GM19452 (cell line): ENCODE measurements around the gene CHI3L2.

ENCODE experiments used
- ATAC-seq: cut with Tn5 transposase; IDR thresholded peaks from one replicate; pipeline ENCODE4 v1.9.1; 2021; ENCODE audit not compliant: unreplicated experiment

CHI3L2 gene

DNA sequence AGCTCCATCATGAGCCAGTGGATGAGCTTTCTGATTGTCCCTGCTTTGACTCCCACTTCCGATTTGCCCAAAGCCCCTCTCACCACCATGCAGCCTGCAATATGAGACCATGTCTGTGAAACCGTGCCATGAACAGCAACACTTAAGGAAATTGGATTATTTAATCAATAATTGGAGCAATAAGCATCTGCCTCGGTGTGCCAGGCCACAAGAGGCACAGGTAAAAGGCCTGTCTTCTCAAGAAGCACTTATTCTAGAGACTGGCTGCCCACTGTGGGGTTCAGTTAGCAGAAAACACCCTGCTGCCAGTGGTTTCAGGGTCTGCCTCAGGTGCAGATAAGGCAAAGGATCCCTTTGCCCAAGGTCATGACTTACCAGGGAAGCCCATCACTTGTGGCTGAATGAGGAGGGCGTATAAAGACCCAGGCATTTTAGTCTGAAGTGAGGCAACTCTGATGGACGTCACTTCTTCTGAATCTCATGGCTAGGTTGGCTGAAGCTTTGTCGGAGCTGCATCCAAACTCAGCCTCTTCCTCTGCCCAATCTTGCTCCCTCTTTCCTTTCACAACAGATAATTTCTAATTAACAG lies 7.1 kb upstream of the CHI3L2 start:
- ATAC-seq = no peak

DNA sequence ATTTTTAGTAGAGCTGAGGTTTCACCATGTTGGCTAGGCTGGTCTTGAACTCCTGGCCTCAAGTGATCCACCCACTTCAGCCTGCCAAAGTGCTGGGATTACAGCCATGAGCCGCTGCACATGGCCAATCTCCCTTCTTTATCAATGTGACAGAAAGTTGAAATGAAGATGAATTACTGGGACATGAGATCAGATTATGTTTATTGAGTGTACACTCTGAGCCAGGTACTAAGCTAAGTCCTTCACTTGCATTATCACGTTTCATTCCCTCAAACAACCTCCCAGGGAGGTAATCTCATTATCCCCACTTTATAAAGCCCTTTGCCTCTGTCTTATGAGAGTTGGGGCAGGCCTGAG lies 6.3 kb upstream of the CHI3L2 start:
- no peak for ATAC-seq

DNA sequence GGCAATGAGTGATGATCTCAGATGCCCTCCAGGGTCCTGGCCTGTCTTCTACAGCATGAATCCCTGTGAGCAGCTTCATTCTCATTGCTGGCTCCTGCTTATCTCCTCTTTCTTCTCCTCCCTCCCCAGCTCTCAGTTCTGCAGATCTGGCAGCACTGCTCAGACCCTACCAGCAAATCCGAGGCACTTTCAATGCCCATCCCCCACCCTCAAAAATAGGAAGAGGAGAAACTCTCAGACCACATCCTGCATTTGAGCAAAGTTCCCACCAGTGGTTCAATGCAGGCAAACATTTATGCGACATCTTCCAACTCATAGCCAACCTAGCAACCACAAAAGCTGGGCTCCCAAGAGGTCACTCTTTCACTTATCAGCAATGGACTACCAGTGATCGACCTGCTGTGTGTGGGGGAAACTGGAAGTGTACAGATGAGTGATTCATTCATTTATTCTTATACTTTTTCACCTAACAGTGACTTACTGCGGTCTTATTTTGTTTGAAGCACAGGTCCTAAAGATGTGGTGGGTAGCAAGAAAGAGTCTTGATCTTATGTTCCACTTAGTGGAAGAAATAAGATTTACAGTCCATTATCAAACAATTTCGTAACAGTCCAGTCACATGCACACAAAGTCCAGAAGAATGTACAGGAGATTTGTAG lies 5.8 kb upstream of the CHI3L2 start:
- ATAC-seq = peak; percentile 69

DNA sequence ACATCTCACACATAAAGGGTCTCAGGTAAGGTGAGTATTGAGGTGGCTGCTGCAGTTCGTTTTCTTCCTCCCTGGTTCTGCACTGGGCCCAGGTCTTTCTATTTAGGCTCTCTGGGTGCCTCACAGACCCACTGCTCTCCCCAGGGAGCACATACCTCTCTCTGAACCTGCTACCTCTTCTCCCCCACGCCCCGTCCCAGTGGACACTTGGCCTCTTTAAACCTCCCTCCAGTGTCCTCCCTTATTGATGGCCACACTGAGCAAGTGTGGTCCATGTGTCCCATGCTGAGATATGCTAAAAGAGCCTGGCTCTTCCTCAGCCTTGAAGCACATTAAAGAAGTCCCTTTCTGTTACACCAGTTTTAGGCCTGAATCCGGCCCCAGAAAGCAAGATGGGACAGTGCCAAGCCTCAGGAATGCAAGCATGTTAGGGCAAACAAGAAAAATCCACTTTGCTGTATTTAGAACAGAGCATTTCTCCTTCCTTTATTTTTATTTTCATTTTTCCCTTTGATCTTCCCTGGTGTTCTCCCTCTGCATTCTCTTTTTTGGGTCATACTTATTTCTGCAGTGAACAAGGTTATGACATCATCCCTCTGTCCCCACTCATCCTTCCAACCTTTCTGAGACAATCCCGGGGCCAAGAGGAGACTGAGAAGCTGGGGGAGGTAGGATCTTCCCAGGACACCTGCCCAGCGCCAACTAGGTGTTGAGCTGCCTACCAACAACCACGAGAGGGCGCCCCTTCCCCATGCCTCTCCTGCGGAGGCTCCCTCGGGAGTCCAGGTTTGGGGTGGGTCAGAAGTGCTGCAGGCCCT lies 5.0 kb upstream of the CHI3L2 start:
- peak; percentile 7 for ATAC-seq

DNA sequence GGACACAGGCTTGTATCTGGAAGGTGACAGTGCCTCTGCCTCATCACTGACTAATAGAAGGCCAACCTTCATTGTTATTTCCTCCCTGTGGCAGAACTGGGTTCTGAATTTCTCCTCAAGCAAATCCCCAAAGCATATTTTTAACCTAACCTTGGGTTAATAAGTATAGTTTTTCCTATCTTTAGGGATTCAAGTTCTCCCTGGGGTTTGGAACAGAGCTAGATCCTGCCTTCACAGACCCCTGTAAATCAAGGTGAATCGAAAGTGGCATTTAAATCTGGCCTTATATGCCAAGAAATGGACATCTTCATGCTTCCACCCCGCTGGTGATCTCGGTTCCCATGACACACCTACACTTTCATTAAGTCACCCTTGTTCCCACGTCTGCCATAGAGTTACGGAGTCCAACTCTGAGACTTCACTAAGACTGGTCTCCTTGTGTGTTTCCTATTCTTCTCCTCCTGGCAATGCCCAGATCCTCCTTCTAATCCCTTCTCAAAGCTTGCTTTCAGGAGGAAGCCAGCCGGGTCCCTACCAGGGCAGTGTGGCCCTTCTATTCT lies 4.3 kb upstream of the CHI3L2 start:
- ATAC-seq = no peak

DNA sequence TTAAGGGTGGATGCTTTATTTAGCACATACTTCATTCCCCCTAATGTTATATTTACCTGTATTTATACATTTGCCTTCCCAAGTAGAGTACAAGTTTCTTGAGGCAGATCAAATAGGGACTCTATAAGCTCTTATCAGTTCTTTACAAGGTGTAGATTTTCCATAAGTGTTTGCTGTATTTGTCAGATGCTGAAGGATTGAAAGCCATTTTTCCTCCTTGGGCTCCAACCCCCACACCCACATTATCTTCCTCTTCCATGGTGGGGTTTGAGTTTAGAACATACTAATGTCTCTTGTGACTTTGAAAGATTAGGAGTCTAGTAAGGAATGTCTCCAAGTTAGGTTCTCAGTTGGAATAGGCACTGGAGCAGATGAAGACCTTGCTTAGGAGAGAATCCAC lies 2.4 kb upstream of the CHI3L2 start:
- no peak for ATAC-seq

DNA sequence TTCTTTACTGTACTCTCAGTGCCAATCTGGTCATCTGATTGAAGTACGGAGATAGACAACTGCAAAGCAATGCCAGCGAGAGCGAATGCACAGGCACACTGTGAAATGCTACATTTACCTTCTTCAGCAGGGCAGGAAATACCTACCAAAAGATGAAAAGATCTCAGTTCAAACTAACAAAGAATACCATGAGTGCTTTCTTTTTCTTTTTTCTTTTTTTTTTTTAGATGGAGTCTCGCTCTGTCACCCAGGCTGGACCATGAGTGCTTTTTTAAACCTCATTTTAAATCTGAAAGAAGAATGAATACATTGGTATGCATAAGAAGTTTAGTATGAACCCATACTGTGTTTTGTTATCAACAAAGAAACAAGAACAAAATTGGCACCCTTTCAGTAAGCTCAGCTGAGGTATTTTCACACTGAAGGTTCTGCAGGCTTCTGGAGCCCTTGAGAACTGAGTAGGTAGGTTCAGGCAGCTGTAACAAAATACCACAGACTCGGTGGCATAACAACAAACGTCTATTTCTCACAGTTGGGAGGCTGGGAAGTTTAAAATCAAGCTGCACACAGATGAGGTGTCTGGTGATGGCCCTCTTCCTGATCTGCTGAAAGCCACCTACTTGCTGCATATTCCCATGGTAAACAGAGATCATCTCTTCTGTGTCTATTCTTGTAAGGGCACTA lies 1.7 kb upstream of the CHI3L2 start:
- ATAC-seq = no peak

DNA sequence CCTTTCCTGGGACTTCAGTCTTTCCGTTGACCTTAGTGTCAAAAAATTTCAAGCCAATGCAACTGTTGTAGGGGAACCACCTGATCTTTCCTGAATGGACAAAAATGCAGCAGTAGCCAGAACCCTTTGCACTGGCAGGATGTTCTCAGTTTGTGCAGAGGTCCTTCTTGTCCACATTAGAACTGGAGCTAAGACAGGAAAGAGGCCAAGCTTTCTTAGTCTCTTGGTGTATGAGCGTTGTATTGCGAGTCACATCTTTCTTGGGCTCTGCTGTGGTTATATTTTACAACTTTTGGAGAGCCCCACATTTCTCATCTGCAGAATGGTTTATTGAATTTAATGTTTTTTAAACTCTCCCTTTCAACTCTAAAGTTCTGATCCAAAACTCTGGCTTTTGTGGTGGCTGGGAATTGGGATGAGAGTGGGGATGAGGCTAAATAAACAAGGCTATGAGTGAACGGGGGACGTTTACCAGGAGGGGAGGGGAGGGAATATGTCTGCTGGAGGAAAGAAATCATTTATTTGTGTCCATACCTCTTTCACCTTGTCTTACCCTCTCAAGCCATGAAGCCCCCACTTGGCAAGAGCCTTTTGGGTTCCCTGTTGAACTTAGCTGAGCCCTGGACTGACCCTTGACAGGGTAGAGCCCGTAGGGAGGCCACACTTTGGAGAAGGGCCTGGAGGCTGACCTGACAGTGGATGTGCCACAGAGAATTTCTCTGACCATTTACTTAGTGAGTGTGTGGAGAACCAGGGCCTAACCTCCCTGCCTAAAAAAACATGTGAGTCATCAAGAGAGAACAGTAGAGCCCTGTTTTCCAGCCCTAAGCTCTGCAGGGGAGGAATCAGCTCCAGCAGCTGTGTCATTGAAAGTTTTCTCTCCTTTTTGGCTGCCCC lies 586 bp downstream of the CHI3L2 start:
- no peak for ATAC-seq

DNA sequence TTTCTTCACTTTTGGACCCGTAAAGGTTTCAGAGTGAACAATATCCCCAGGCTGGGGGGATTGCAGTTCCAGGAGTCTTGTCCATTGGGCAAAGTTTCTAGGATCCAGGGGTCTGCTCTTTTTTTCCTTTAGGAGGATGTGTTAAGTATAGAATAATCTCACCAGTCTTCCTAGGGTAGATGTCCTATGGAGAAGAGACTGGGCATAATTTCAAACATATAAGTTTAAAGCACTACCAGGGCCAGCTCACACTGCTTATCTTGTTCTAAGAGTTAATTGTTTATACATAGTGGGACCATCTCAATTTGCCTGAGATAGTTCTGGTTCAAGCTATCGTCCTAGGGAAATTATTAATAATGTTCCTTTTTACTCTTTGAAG lies 1.2 kb downstream of the CHI3L2 start:
- ATAC-seq = no peak

DNA sequence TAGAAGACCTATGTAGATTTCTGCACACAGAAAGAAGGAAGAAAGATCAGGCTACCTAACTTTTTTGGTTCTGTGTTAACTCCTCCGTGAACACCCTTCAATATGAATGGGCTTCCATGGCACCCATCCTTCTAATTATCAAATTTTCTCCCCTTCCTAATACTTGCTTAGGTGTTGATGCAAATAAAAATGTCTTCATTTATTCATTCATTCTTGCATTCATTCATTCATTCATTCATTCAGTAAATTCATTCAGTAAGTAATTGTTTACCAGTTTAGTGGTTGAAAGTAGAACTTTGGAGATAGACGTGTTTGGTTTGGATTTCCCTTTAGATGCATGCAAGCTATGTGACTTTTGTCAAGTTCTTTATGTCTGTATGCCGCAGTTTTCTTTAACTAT lies 4.6 kb downstream of the CHI3L2 start:
- no peak for ATAC-seq

DNA sequence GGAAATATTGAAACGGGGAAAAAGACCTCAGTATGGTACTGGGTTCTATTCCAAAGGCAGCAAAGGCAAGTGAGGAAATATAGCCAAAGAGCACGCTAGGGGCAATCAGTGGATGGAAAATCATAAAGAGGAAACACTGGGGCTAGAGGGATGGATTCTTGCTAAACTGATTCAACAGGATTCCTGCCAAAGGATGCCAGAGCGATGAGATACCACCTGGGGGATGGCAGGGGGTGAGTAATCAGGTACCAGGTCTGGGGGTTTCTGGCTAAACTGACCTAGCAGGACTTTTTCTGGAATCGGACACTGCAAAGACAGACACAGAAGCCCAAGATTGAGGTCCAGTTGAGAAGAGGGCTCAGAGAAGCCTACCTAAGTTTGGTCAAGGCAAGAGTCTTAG lies 6.7 kb downstream of the CHI3L2 start:
- ATAC-seq = no peak

DNA sequence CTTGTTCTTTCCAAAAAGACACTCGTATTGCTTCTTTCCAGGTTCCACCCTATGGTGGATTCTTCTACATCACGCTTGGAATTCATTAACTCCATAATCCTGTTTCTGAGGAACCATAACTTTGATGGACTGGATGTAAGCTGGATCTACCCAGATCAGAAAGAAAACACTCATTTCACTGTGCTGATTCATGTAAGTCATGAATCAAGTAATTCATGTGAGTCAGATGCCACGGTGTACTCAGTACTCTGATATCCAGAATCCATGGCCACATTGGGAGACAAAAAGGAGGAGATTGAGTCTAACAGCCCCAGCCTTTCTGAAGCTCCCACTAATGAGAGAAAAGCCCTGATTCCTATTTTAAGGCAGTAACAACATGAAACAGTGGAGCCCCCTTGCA lies 7.4 kb downstream of the CHI3L2 start:
- ATAC-seq = no peak

DNA sequence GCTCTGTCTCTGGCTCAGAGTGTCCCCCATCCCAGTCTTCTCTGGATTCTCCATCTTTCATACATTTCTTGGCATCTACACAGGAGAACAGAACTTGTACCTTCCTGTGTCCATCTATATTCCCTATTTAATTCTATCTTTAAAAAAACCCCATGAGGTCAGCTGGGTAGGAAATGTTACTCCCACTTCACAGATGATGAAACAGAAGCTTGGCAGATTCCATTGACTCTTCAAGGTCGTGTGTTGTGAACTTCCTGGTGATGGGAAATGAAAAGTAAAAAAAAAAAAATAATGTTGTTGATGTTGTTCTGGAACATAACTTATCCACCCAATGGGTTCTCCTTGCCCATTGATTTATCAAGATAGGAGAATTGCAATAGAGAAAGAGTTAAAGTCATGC lies 8.9 kb downstream of the CHI3L2 start:
- no peak for ATAC-seq

DNA sequence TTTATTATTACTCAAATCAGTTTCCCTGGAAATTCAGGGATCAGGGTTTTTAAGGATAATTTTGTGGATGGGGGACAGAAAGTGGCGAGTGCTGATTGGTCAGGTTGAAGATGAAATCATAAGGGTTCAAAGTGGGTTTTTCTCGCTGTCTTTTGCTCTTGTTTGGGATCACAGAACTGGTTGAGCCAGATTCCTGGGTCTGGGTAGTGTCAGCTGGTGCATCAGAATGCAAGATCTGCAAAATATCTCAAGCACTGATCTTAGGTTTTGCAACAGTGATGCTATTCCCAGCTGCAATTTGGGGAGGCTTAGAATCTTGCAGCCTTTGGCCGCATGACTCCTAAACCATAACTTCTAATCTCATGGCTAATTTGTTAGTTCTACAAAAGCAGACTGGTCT lies 9.3 kb downstream of the CHI3L2 start:
- ATAC-seq = no peak

DNA sequence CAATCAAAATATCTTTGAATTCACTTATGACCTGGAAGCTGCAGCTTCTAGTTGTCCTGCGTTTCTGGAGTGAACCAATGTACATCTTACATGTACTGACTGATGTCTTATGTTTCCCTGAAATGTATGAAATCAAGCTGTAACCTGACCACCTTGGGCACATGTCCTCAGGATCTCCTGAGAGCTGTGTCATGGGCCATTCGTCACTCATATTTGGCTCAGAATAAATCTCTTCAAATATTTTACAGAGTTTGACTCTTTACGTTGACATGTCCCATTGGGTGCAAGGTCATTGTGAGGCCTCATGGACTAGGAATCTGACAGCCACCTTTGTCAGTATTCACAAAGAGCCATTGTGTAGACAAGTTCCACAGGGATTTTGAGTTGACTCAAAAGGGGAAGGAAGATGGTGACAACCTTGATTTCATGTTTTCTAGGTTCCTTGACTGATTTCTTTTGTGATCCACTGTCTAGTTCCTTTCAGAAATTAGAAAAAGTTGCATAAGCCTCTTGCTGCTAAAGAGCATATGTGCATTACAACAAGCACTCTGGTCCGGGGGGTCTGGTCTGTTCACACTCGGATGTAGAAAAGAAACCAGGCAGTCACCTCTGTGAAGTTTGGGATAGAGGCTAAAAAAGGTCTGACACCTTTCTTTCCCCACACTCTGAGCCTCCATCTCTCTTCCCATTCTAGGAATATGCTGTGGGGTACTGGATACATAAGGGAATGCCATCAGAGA lies 10.7 kb downstream of the CHI3L2 start:
- ATAC-seq = no peak

DNA sequence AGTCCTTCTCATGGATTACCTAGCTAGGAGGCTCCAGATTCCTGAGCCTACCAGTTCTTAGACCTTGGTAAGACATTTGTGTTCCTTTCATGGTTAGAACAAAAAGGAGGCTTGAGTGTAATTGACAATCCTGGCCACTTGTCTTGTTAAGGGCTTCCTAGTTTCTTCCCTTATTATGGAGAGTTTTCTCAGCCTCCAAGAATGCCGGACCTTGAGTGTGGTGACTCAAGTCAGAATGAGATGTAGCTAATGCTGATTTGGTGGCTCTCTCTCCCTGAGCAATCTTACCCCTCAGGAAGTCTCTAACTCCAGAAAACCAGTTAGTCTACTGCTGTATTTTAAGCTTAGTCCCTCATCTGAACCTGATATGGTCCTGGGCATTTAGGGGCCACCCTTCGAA lies 14.3 kb downstream of the CHI3L2 start:
- no peak for ATAC-seq

DNA sequence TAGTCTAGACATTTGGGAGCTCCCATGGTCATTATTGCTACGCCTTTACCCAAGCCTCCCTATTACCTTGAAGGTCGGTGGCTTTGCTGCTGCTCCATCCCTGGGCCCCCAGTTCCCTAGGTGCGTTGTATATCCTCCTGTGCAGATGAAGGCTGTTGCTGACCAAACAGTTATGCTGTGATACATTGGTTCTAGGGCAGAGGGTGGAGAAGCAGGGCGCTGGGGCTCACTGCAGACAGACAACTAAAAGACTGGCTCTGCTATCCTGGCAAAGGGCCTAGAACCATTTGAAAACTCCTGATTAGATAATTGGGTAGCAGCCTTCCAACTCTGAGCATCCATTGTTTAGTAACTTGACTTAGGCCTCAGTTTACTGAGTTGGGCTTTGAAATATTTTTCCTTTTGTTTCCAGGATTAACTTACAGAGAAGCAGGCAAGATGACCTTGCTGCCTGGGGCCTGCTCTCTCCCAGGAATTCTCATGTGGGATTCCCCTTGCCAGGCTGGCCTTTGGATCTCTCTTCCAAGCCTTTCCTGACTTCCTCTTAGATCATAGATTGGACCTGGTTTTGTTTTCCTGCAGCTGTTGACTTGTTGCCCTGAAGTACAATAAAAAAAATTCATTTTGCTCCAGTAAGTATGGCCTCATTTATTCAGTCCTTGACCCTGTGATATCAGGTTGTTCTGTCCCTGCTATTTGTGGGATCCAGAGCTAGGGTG lies 15.5 kb downstream of the CHI3L2 start:
- no peak for ATAC-seq

DNA sequence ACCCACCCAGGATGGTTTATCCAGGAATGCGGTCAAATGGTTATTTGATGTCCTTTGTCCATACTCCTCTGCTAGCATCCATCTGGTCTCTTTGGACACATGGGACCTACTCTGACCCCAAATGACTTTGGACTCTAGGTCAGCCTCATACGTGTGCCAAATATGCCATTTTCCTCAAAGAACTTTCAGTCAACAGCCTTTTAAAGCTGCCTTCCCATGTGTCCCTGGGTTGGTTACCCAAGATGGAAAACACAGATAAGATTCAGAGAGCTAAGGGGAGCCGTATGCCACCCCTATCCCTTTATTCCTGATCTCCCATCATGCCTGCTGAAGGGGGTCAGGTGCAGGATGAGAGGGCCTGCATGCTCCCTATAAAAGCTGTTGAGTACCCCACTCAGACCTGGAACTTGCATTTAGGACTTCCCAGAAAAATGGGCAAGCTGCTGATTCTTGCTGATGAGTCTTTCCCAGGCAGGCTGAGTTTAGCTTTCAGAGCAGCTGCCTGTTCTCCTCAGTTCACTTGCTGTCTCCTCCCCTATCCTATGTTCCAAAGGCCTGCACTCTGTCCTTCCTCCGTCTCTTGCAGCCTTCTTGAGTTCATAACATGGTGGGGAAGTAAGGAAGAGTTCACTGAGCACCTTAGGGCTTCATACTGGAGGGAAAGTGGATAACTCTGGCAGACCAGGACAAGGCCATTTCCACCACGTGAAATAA lies 19.8 kb downstream of the CHI3L2 start:
- no peak for ATAC-seq

DNA sequence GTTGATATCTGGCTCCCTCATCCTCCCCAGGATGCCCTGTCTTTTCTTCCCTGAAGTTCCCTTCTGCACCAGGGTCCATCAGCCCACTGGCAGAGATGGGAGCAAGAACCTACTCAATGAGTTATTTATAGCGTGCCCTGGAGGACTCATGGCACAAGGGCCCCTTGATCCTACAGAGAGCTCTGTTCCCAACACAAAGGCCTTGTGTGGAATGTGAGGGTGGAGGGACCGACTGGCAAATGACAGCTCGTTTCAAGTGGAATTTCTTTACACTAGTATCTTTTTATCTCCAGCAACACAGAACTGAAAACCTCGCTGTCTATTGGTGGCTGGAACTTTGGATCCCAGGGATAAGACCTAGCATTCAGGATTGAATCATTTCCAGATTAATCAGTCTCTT lies 22.4 kb downstream of the CHI3L2 start:
- no peak for ATAC-seq
